Activated CD8-positive, alpha-beta T cell treated with anti-CD3 and anti-CD28 coated beads, Interleukin-2, amount 10 ng/mL, durations not matched to agents 7 days and 5 days (primary cell): Measurements from ENCODE around the gene CFL1. TPM values are rescaled to one million over a fixed set of nuclear protein-coding genes. Genes with fewer than 3 reads are reported as not detected.
"Not testable (repeated sequence)": the region's sequence is repeated elsewhere in the genome, so short reads cannot be mapped to it uniquely, and the experiment has no call there.

Experiments
- ATAC-seq: fragments of 150-1000 bp; cut with Tn5 transposase; one replicate; pipeline ENCODE4 v1.10.0; 2021; ENCODE audit warnings: moderate library complexity
- CTCF ChIA-PET: fragments of 350-600 bp; sonication (Branson Sonifier 250); formaldehyde crosslinking; loops from one replicate; lab custom pipeline; 2021; ENCODE audit warnings: antibody characterized with exemption; lab: Charles Lee
- POLR2A ChIA-PET: fragments of 350-600 bp; sonication (Branson Sonifier 250); formaldehyde crosslinking; loops from one replicate; lab custom pipeline; 2021; ENCODE audit warnings: antibody characterized with exemption; lab: Charles Lee
- DNase-seq: peaks from one replicate; pipeline ENCODE4 v3.0.0-alpha.2; 2020
- H3K27ac Mint-ChIP-seq: one replicate; pipeline ENCODE4 v1.8.0; 2021; ENCODE audit warnings: mild to moderate bottlenecking, mixed read lengths
- H3K27me3 Mint-ChIP-seq: one replicate; pipeline ENCODE4 v1.8.0; 2021; ENCODE audit warnings: low read depth, mixed read lengths
- H3K36me3 Mint-ChIP-seq: one replicate; pipeline ENCODE4 v1.8.0; 2021; ENCODE audit warnings: low read depth, mixed read lengths
- H3K4me1 Mint-ChIP-seq: one replicate; pipeline ENCODE4 v1.8.0; 2021; ENCODE audit warnings: low read depth, mixed read lengths
- H3K4me3 Mint-ChIP-seq: one replicate; pipeline ENCODE4 v1.8.0; 2021; ENCODE audit warnings: mild to moderate bottlenecking, mixed read lengths
- H3K9me3 Mint-ChIP-seq: one replicate; pipeline ENCODE4 v1.8.0; 2022; ENCODE audit warnings: mixed read lengths; ENCODE audit not compliant: insufficient read depth
- total RNA-seq, 2 experiments: library from RNA; stranded (reverse); gene quantifications; one replicate each; pipeline ENCODE4 v1.2.3, GENCODE V29; 2021

Gene CFL1
- total RNA-seq, 2 experiments from 2014 or later = 2,110 to 2,145 TPM

- POLR2A ChIA-PET = interaction anchor here (0.7 to 1.3 kb wide), 5 partner anchors 7 to 35 kb away, joined by 3 to 4 read pairs (median 3); no protein-coding TSS in a partner anchor
- H3K4me3 Mint-ChIP-seq = no peak overlapping the region
These were observed 38.3 kb upstream of the CFL1 start for GRCh38 chr11:65896034-65896999.

GRCh38 chr11:65895482-65895981, 37.6 kb upstream of the CFL1 start:
- Mint-ChIP-seq H3K27me3 (no peaks in the 10 kb centered on the region), H3K36me3 (peaks cover 23% of the 10 kb centered on the region), H3K4me3 (peak overlapping the region; percentile 31), H3K9me3 (no peaks in the 10 kb centered on the region), H3K4me1 (peaks cover 62% of the 10 kb centered on the region), H3K27ac (peak overlapping the region; percentile 54)
- ChIA-PET CTCF (interaction anchor here (1.0 to 4.2 kb wide), 5 partner anchors 9 to 240 kb away, joined by 3 to 36 read pairs (median 9); no protein-coding TSS in a partner anchor), POLR2A (interaction anchor here (1.3 kb wide), 1 partner anchor 10 kb away, joined by 3 read pairs; no protein-coding TSS in a partner anchor)
- ATAC-seq = no peak
- DNase-seq = no peak

More at GRCh38 chr11:65896034-65896999, 38.3 kb upstream of the CFL1 start:
- no peaks in the 10 kb centered on the region for H3K27me3 Mint-ChIP-seq
- DNase-seq (no peak), ATAC-seq (no peak)
- CTCF ChIA-PET = interaction anchor here (0.8 to 4.2 kb wide), 7 partner anchors 7 to 239 kb away, joined by 3 to 47 read pairs (median 6); partner anchors contain the start of genes CCDC85B, FIBP and MUS81
- H3K9me3 Mint-ChIP-seq = no peaks in the 10 kb centered on the region
- H3K4me1 Mint-ChIP-seq = peaks cover 69% of the 10 kb centered on the region
- H3K36me3 Mint-ChIP-seq = peaks cover 23% of the 10 kb centered on the region
- H3K27ac Mint-ChIP-seq = peak overlapping the region; percentile 49

- peak overlapping the region; percentile 98 for H3K4me3 Mint-ChIP-seq
- DNase-seq (peak; percentile 64), ATAC-seq (peak; percentile 13)
- H3K27me3 Mint-ChIP-seq = no peaks in the 10 kb centered on the region
- H3K9me3 Mint-ChIP-seq = no peaks in the 10 kb centered on the region
- H3K36me3 Mint-ChIP-seq = peaks cover 23% of the 10 kb centered on the region
- peak overlapping the region; percentile 85 for H3K27ac Mint-ChIP-seq
- ChIA-PET POLR2A (interaction anchor here (0.6 to 19.3 kb wide), 10 partner anchors 7 to 395 kb away, joined by 3 to 305 read pairs (median 4); partner anchors contain the start of genes BANF1, CFL1, CTSW and FOSL1), CTCF (interaction anchor here (0.6 to 19.5 kb wide), 8 partner anchors 9 to 513 kb away, joined by 3 to 584 read pairs (median 6); partner anchors contain the start of genes CFL1, EFEMP2, KAT5 and MUS81)
- peaks cover 70% of the 10 kb centered on the region for H3K4me1 Mint-ChIP-seq
These were observed 36.1 kb upstream of the CFL1 start for GRCh38 chr11:65894034-65894591.

- CTCF ChIA-PET = interaction anchor here (0.8 to 19.5 kb wide), 9 partner anchors 8 to 181 kb away, joined by 3 to 584 read pairs (median 36); partner anchors contain the start of genes CFL1, EFEMP2, FOSL1 and KAT5
- POLR2A ChIA-PET = interaction anchor here (0.6 to 19.3 kb wide), 6 partner anchors 8 to 394 kb away, joined by 3 to 305 read pairs (median 6); partner anchors contain the start of genes CFL1, FOSL1, MALAT1 and MUS81
- Mint-ChIP-seq H3K4me3 (peak overlapping the region; percentile 98), H3K36me3 (peaks cover 25% of the 10 kb centered on the region), H3K9me3 (no peaks in the 10 kb centered on the region), H3K27ac (peak overlapping the region; percentile 85), H3K4me1 (peaks cover 69% of the 10 kb centered on the region), H3K27me3 (no peaks in the 10 kb centered on the region)
- ATAC-seq (no peak), DNase-seq (no peak)
These were observed 34.8 kb upstream of the CFL1 start for GRCh38 chr11:65892661-65893317.

- DNase-seq = peak; percentile 54
- Mint-ChIP-seq H3K4me3 (peak overlapping the region; percentile 98), H3K27ac (peak overlapping the region; percentile 85), H3K36me3 (peaks cover 25% of the 10 kb centered on the region), H3K4me1 (peaks cover 67% of the 10 kb centered on the region)
- H3K27me3 Mint-ChIP-seq, H3K9me3 Mint-ChIP-seq, ATAC-seq: not testable (repeated sequence)
- ChIA-PET POLR2A (interaction anchor here (0.9 to 19.3 kb wide), 4 partner anchors 9 to 110 kb away, joined by 3 to 305 read pairs (median 34); partner anchors contain the start of genes BANF1, CFL1, EIF1AD and FOSL1), CTCF (interaction anchor here (0.8 to 19.5 kb wide), 9 partner anchors 9 to 181 kb away, joined by 3 to 584 read pairs (median 21); partner anchors contain the start of genes CFL1, EFEMP2, FOSL1 and KAT5)
These were observed 34.2 kb upstream of the CFL1 start for GRCh38 chr11:65892137-65892540.

GRCh38 chr11:65891219-65892136, 33.5 kb upstream of the CFL1 start:
- ChIA-PET POLR2A (interaction anchor here (0.6 to 19.3 kb wide), 27 partner anchors 10 to 1203 kb away, joined by 3 to 305 read pairs (median 5); partner anchors contain the start of genes BANF1, C11orf68, CFL1 and CTSW), CTCF (interaction anchor here (0.8 to 19.5 kb wide), 23 partner anchors 6 to 424 kb away, joined by 3 to 584 read pairs (median 15); partner anchors contain the start of genes AP5B1, BANF1, C11orf68 and CFL1)
- ATAC-seq = no peak
- Mint-ChIP-seq H3K4me3 (peak overlapping the region; percentile 98), H3K27ac (peak overlapping the region; percentile 85), H3K9me3 (no peaks in the 10 kb centered on the region), H3K4me1 (peaks cover 67% of the 10 kb centered on the region), H3K27me3 (no peaks in the 10 kb centered on the region), H3K36me3 (peaks cover 31% of the 10 kb centered on the region)
- peak; percentile 60 for DNase-seq

- DNase-seq = peak; percentile 99
- peak within 1 kb of the TSS; percentile 96 for H3K27ac Mint-ChIP-seq
- ATAC-seq = peak; percentile 72
- H3K27me3 Mint-ChIP-seq = no peaks in the 10 kb centered on the region
- POLR2A ChIA-PET = interaction anchor here (0.6 to 19.3 kb wide), 30 partner anchors 11 to 472 kb away, joined by 3 to 305 read pairs (median 4); partner anchors contain the start of genes BANF1, C11orf68, CFL1 and CTSW
- H3K4me1 Mint-ChIP-seq = peaks cover 64% of the 10 kb centered on the region
- peak within 1 kb of the TSS; percentile 98 for H3K4me3 Mint-ChIP-seq
- CTCF ChIA-PET = interaction anchor here (0.6 to 19.5 kb wide), 30 partner anchors 7 to 575 kb away, joined by 3 to 584 read pairs (median 8); partner anchors contain the start of genes AP5B1, BANF1, C11orf68 and CFL1
- H3K36me3 Mint-ChIP-seq = peaks cover 30% of the 10 kb centered on the region
- no peaks in the 10 kb centered on the region for H3K9me3 Mint-ChIP-seq
These were observed 32.6 kb upstream of the CFL1 start, which contains the start of gene CCDC85B for GRCh38 chr11:65890324-65891218. CCDC85B (plus strand) TSS chr11:65890673; CDS start chr11:65890784, 111 bp downstream.

- H3K4me1 Mint-ChIP-seq = peaks cover 70% of the 10 kb centered on the region
These were observed 30.3 kb upstream of the CFL1 start, which contains the start of gene FIBP for GRCh38 chr11:65888163-65888814. FIBP (minus strand) TSS chr11:65888471; CDS start chr11:65888418, 53 bp downstream.

More at GRCh38 chr11:65888163-65888814, 30.3 kb upstream of the CFL1 start, which contains the start of gene FIBP:
- peak within 1 kb of the TSS; percentile 98 for H3K4me3 Mint-ChIP-seq
- DNase-seq = peak; percentile 98
- no peaks in the 10 kb centered on the region for H3K9me3 Mint-ChIP-seq
- ChIA-PET CTCF (interaction anchor here (0.7 to 19.5 kb wide), 36 partner anchors 9 to 313 kb away, joined by 3 to 584 read pairs (median 6); partner anchors contain the start of genes AP5B1, BANF1, C11orf68 and CFL1), POLR2A (interaction anchor here (0.8 to 19.3 kb wide), 12 partner anchors 8 to 114 kb away, joined by 3 to 305 read pairs (median 8); partner anchors contain the start of genes BANF1, C11orf68, CFL1 and CTSW)
- H3K36me3 Mint-ChIP-seq = peaks cover 47% of the 10 kb centered on the region
- peak; percentile 62 for ATAC-seq
- H3K27me3 Mint-ChIP-seq = no peaks in the 10 kb centered on the region
- H3K27ac Mint-ChIP-seq = peak within 1 kb of the TSS; percentile 96
